Epidermal melanocyte (primary cell): ENCODE results near the gene PREP.

ENCODE experiments used
- DNase-seq: peaks from one replicate; pipeline ENCODE4 v3.0.0; 2011; ENCODE audit warnings: low spot score; ENCODE audit not compliant: insufficient read length

The PREP gene

DNA sequence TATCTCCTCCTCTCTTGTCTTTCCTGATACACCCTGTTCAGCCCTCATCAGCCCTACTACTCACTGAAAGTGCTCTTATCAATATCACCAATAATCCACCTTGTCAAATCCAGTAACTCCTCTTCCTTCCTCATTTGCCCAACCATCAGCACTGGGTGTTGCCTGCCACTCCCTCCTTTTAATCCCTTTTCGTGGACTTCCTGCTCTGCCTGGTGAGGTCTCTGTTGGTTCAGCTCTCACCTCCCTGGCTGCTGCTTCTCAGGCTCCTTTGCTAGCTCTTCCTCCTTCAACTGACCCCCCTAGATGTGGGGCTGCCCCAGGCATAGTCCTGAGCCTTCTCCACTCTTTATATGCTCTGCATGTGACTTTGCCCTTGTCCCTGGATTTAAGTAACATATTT is 92.5 kb downstream of the PREP start:
- DNase-seq: no peak

DNA sequence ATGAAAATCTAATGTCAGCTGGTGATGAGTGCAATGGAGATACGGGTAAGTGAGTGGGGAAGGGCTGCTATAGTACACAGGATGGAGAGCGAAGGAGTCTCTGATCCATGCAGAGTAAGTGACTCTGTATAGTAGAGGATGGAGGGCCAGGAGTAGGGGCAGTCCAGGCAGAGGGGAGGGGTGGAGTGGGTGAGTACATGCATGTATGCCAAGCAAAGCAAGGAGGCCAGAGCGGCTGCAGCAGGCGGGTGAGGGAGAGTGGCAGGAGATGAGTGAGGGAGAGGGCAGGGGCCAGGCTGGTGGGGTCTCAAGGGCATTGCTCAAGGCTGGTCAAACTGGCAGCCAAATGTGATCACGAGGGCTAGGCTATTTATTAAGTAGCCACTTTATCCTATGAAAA is 94.0 kb downstream of the PREP start:
- DNase-seq: no peak

DNA sequence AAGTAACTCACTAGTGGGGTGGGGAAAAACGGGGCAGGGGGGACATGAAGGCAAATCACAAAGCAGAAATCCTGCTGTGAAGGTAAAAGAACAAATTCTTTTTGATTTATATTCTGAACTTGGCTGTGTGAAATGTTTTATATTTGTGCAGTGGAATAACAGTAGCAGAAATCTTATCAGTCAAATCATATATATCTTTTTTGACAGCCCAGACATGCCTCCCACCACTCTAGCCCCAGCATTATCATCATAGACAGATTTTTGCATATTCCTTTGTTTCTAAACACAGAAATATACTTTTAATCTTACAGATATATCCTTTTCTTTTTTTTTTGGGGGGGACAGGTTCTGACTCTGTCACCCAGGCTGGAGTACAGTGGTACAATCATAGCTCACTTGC is 97.4 kb downstream of the PREP start:
- no peak for DNase-seq

DNA sequence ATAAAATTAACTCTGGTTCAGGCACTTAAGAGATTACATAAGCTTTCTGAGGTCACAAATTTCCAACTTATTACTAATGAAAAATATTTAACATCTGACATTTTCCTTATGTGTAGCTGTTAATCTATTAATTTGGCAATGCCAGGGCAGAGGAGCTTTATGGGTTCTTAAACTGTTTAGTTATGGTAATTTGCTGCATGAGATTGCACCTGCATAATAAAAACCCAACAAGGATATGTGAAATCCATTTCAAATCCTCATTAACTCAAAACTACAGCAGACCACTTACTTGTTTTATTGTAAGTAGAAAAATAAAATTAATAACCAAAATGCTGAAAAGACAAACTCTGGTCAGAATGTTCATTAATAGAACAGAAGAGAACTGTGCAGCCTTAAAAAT is 98.1 kb downstream of the PREP start:
- DNase-seq: no peak

DNA sequence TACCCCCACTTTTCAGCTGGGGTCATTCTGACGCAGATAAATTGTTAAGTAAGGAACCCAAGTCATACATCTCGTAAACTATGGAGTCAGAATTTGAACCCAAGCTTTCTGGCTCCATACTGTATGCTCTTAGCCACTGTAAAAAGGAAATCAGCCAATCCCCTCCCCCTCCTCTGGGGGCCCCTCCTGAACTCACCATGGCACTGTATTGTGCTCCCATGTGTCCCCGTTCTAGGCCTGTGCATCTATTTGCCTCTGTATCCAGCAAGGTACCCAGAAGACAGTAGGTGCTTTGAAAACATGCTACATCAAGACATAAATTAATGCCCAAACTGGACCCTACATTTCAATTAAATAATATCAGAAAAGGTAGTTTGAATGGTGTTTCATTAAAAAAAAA is 98.5 kb downstream of the PREP start:
- no peak for DNase-seq

DNA sequence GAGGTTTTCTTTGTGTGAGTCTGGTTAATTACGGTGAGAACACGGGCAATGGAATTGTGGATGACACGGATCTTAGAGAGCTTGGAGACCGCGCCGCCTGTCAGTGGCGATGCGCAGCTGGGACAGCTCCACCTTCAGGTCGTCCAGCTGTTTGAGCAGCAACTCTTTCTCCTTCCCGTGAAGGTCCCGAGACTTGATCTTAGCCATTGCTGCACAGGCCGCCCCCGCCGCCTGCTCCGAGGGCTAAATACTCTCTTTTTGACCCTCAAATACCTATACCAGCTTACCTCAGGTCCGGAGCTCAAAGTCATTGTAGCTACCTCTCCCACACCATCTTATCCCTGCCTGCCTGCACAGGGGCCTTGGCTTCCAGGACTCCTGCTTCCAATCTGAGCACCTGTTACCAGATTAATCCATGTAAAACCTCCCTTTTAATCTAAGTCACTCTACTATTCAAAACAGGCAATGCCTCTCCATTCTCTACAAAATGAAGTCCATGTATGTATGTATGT is 100.2 kb downstream of the PREP start:
- no peak for DNase-seq

DNA sequence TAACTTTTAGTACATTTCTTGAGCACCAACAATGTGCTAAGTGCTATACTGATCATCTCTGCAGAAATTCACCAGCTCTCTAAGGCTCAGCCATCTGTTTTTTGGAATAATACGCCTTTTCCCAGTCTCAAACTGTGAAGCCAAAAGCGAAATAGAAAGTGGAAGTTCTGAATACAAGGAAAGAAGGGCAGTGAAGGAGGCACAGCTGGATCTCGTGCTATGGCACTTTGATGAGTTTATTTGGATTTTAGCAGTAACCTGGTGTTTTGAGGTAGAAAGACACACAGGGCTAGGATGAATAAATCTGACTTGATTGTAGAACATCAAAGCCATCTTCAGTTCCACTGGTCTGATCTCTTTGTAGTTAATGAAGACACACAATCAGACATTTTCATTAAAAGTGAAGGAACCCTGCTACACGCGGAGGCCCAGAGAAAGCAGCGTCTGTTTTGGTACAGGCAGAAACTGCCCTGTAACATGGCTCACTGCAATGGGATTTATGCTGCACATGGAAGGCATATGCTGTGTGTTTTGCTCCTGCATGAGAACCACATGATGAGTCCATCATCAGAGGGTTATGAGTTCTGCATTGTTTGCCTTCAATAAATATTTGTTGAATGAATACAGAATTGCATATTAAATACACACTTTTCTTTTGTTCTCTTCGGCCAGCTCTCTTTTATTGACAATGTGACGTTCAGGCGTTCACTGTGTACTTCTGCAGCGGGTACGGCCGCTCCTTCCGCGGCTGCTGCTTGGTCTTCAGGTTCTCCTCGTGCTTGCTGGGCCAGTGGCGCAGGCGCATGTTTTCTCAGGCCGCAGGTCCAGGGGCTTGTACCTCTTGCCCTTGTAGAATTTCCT is 100.9 kb downstream of the PREP start:
- DNase-seq: no peak

DNA sequence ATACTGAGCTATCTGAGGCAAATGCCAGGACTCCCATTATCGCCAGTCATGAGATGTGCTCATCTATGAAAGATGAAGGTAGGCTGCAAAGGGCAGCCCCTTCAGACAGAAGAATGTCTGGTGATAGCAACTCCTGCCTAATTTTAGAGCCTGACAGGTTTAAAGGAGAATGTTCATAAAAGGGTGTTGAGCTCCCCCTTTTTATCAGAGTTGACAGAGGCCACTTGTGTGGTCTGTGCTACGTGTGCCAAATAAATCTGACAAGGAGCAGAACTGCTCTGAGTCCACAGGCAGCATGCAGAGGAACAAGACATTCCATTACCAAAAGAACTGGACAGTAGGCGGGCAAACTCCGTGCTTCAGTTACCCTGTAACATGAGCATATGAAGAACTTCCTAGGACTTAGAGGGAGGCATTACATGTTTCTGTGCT is 101.8 kb downstream of the PREP start:
- DNase-seq: no peak

DNA sequence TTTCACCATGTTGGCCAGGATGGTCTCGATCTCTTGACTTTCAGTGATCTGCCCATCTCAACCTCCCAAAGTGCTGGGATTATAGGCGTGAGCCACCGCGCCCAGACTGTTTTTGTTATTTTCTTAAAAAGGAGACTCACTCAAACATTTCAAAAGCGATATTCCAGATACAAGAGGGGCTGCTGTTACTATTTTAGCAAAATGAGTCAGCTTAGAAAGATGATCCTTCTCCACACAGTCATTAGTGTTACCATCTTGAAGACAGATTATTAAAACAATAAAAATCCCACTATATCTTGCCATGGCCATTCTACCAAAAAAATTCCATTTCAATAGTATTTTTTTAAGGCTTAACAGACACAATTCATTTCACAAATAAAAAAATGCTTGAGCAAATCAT is 102.8 kb downstream of the PREP start:
- no peak for DNase-seq

DNA sequence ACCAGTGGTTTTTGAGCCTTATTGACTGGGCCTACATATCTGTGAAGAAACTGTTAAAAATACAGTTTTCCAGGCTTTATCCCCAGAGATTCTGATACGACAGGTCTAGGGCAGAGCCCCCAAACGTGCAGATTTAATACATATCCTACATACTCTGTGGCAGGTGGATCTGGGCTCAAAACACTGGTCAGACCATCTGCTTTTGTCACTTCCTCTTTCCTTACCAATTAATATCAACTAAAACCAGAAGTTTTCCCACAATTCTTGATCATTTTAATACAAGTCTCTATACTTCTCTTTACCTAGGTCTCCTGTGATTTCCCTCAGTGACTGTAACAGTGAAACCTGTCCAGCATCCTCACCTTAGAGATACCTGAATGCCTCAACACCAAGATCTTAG is 108.8 kb downstream of the PREP start:
- no peak for DNase-seq

DNA sequence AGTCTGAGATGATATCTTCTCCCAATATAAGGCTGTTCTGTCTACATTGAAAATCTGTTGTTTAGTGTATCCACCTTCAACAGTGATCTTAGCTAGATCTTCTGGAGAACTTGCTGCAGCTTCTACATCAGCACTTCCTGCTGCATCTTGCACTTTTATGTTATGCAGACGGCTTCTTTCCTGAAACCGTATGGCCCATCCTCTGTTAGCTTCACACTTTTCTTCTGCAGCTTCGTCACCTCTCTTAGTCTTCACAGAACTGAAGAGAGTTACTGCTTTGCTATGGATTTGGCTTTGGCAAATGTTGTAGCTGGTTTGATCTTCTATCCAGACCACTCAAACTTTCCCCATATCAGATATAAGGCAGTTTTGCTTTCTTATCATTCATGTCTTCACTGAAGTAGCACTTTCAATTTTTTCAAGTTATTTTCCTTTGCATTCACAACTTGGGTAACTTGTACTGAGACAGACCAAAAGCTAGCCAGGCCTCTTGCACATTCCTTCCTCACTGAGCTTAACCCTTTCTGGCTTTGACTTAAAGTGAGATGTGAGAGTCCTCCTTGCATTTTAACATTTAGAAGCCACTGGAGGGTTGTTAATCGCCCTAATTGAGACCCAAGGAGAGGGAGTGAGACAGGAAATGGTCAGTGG is 110.1 kb downstream of the PREP start:
- no peak for DNase-seq

DNA sequence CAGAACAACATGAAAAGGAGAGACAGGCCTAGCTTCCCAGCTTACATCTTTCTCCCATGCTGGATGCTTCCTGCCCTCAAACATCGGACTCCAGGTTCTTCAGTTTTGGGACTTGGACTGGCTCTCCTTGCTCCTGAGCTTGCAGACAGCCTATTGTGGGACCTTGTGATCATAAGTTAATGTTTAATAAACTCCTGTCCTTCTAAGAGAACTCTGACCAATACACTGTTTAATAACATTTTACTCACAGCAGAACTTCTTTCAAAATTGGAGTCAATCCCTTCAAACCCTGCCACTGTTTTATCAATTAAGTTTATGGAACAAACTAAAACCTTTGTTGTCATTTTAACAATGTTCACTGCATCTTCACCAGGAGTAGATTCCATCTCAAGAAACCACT is 111.4 kb downstream of the PREP start:
- no peak for DNase-seq

DNA sequence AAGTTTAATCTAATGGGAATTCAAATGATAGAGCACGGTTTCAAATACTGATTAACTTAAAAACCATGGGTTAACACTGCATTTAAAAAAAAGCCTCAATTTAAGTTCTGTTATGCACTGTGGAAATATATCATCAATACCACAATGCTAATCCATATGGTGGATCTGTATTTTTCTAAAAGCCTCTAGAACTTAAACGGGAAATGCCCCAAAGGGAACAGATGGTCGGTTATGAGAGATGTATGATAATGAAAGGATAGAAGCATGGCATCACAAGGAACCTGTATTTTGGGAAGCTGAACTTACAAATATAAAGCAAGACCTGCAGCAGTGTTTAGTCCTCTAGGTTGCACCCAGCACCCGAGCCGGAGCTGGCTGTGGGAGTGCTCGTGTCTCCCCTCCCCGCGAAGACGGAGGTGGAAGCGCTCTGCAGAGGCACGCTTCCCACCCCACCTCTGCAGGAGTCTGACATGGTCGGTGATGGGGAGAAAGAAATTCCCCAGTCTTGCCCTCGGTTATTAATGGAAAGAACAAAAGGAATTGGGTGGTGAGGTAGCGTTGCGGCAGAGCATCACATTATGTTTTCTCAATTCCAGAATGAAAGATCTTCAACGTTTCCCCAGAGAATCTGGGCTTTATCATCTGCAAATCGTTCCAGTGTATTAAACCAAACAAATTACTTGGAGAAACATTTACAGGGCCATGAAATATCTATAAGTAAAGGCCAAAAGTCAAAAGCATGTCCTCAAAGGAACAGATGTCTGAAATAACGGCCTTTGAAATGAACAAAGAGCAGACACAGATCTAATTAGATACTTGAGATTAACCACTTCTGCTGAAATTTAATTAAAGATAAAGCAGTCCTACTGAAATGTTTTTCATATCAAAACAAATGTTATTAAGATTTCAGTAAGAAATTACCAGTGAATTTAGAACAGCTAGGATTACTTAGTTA is 120.0 kb downstream of the PREP start:
- DNase-seq: no peak

DNA sequence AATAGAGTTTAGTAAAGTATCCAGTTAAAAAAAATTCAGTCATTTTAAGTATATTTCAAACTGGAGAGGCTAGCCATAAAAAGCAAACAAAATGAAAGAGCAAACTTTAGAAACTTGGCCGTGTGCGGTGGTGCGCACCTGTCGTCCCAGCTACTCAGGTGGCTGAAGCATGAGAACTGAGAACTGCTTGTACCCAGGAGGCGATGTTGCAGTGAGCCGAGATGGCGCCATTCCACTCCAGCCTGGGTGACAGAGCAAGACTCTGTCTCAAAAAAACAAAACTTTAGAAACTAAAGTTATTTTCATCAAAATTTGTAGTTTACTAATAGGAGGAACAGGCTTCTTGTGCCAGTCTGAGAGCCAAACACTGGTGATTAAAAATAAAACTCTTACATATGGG is 122.8 kb downstream of the PREP start:
- no peak for DNase-seq

DNA sequence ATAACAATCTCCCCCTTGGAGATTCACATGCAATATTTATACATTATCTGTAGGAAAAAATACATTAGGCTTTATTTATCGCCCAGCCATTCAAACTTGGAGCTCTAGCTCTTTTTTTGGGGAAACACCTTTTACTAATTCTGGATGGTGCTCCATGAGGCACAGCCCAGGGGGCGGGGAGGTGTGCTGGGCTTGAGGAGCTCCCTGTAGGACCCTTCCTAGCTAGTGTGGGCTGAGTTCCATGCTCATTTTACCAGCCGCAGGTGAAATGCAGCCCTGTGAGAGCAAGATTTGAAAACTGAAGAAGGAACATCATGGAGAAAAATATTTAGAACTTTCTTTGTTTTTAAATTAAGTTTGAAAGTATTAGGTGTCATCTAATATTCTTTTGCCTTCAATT is 123.4 kb downstream of the PREP start:
- no peak for DNase-seq

DNA sequence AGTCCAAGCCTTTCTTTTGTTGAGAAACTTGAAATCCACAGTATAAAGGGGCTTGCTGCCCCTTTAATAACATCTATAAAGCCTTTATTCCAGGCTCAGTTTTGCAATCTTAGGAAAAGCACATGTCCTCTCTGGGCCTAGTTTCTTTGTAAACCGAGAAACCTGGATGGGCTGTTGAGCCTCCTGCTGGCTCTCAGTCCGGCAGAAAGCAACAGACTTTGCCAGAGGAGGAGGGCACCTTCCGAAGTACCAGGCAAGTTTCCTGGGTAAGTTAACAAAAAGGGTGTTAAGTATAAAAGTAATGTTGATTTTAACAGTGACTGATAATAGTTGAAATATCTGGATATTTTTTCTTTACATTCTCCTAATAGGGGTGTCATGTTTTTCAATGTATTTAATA is 124.1 kb downstream of the PREP start:
- no peak for DNase-seq

DNA sequence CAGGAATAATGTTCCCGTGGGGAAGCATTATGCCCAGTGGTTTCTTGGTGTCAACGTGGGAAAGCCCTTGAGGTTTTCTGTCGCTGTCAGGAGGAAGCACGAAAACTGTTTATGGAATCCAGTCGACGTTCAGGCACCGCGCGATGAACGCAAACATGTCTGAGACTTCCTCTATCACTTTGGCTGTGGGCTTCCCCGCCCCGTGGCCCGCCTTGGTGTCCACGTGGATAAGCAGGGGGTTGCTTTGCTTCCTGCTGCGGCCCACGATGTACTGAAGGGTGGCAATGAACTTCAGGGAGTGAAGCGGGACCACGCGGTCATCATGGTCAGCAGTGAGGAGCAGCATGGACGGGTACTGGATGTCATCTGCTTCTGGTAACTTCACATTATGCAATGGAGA is 124.8 kb downstream of the PREP start:
- DNase-seq: no peak

DNA sequence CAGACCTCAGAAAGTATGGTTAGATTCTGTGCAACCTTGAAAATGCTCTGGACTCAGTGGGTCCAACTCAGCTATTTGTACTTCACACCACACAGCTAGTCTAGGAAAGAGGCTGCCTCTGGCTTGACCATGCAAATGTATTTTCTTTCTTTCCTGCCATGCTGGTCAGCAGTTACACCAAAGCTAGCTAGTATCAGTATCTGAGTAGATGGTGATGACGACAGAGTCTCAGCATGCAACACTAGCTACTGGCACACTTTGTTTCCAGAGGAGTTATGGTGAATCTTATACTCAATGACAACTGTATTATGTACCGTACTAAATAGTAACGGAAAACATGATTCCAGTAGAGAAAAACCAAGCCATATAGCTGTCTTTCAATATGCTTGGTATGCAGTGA is 126.5 kb downstream of the PREP start:
- DNase-seq: no peak

DNA sequence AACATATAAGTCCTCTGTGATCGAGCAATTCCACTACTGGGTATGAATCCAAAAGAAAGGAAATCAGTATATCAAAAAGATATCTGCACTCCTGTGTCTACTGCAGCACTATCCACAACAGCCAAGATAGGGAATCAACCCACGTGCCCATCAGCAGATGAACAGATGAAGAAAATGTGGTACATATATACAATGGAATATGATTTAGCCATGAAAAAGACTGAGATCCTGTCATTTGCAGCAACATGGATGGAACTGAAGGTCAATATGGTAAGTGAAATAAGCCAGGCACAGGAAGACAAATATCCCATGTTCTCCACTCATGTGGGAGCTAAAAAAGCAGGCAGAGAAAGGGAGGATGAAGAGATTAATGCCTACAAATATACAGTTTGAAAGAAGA is 127.3 kb downstream of the PREP start:
- no peak for DNase-seq

DNA sequence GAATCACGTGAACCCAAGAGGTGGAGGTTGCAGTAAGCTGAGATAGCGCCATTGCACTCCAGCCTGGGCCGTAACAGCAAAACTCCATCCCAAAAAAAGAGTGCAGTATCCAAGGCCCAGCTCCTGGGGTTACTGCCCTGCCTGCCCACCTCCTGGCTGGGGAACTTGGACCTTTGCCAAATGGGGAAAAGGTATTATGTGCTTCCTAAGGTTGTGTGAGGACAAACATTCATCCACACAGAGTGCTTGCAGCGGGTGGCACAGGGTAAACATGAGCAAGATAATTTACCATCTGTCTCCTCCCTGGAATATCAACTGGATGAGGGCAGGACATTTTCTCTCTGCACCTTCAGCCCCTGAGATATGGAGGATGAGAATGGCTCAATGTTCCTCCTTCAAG is 128.2 kb downstream of the PREP start:
- DNase-seq: no peak

DNA sequence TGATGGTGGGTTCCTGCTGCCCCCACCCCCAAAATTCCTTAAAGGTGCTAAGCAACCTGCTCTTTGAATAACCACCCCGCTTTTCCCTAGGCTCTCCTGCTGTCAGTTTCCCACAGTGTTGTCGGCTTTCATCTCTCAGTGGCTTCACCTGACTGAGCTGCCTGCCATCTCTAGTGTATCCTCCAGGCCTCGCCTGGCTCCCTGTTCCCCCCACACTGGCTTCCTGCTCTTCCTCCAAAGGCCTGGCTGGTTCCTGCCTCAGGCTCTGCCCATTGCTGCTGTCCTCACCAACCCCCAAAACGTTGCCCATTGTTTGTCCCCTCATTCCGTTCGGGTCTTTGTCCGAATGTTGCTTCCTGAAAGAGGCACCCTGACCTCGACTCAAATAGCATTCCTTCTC is 129.3 kb downstream of the PREP start:
- DNase-seq: no peak

DNA sequence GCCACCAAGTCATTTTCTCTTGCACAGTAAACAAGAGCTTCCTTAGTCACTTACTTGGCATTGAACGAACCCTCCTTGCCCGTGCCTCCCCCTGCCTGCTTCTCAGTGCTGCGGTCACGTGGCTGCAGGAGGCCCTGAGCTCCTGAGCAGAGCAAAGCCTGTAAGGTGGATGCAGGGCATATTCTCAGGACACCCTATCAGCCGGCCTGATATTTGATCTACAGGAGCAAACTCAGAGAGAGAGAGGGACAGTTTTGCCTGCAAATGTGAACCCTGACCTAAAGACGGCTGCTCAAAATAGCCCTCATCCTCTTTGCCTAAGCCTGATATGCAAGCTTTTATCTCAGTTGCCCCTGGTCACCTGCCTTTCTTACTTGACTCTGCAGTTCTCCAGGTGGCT is 130.1 kb downstream of the PREP start:
- DNase-seq: no peak
